OCI-LY7 (cell line): ENCODE measurements around the gene ZMIZ1.

ENCODE experiments used
- EZH2phosphoT487 ChIP-seq: fragments of 200-600 bp; sonication (generic); IDR thresholded peaks from 2 replicates; pipeline ENCODE4 v1.6.1; 2018; ENCODE audit warnings: low read depth, borderline replicate concordance, mild to moderate bottlenecking, mixed run types, antibody characterized with exemption, low read length, moderate library complexity, mixed read lengths
- TF ChIP-seq, protein P1 (sequence below): fragments of 200-600 bp; sonication (generic); conservative IDR thresholded peaks from 2 replicates; pipeline ENCODE4 v1.5.1; 2014; ENCODE audit warnings: mild to moderate bottlenecking, antibody characterized with exemption, low read length, moderate library complexity, mixed read lengths

- TF ChIP-seq, protein P1, sequence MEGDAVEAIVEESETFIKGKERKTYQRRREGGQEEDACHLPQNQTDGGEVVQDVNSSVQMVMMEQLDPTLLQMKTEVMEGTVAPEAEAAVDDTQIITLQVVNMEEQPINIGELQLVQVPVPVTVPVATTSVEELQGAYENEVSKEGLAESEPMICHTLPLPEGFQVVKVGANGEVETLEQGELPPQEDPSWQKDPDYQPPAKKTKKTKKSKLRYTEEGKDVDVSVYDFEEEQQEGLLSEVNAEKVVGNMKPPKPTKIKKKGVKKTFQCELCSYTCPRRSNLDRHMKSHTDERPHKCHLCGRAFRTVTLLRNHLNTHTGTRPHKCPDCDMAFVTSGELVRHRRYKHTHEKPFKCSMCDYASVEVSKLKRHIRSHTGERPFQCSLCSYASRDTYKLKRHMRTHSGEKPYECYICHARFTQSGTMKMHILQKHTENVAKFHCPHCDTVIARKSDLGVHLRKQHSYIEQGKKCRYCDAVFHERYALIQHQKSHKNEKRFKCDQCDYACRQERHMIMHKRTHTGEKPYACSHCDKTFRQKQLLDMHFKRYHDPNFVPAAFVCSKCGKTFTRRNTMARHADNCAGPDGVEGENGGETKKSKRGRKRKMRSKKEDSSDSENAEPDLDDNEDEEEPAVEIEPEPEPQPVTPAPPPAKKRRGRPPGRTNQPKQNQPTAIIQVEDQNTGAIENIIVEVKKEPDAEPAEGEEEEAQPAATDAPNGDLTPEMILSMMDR = no peak
- TF ChIP-seq EZH2phosphoT487 = no peak
Observed at GRCh38 chr10:79180414-79181221, 111.9 kb downstream of the ZMIZ1 start.
